ENCODE measurements around the gene FOXK1.
A peak's percentile ranks its signal among the peaks of the same experiment; 100 is the strongest.
"Not testable (repeated sequence)": the region's sequence is repeated elsewhere in the genome, so short reads cannot be mapped to it uniquely, and the experiment has no call there.

FOXK1 gene

GRCh38 chr7:4667776-4668509 lies 14.2 kb upstream of the FOXK1 start:
- DNase-seq, result no peak

- DNase-seq, result no peak
These were observed 13.6 kb upstream of the FOXK1 start for GRCh38 chr7:4668510-4668847.

- no peak for DNase-seq
These were observed 11.3 kb upstream of the FOXK1 start for GRCh38 chr7:4670791-4671190.

- no peak for DNase-seq
These were observed 6.2 kb upstream of the FOXK1 start for GRCh38 chr7:4675771-4676367.

GRCh38 chr7:4677518-4677917 lies 4.6 kb upstream of the FOXK1 start:
- not testable (repeated sequence) for DNase-seq

GRCh38 chr7:4681218-4681851 lies 760 bp upstream of the FOXK1 start:
- DNase-seq, result peak; percentile 15

- peak; percentile 43 for DNase-seq
These were observed 537 bp downstream of the FOXK1 start for GRCh38 chr7:4682621-4683042.

GRCh38 chr7:4683043-4683883 lies 1.2 kb downstream of the FOXK1 start:
- DNase-seq, result peak; percentile 20

- DNase-seq, result peak; percentile 46
These were observed 1.9 kb downstream of the FOXK1 start for GRCh38 chr7:4683884-4684565.

- DNase-seq, result no peak
These were observed 2.8 kb downstream of the FOXK1 start for GRCh38 chr7:4684846-4685245.

- DNase-seq, result not testable (repeated sequence)
These were observed 3.6 kb downstream of the FOXK1 start for GRCh38 chr7:4685676-4686075.

- DNase-seq, result no peak
These were observed 5.9 kb downstream of the FOXK1 start for GRCh38 chr7:4687956-4688355.

- no peak for DNase-seq
These were observed 7.1 kb downstream of the FOXK1 start for GRCh38 chr7:4689151-4689550.

GRCh38 chr7:4689668-4690067 lies 7.6 kb downstream of the FOXK1 start:
- DNase-seq, result no peak

- DNase-seq, result no peak
These were observed 9.1 kb downstream of the FOXK1 start for GRCh38 chr7:4690953-4691856.

GRCh38 chr7:4692055-4692454 lies 10.0 kb downstream of the FOXK1 start:
- no peak for DNase-seq

GRCh38 chr7:4692622-4693021 lies 10.5 kb downstream of the FOXK1 start:
- DNase-seq, result not testable (repeated sequence)

GRCh38 chr7:4693152-4693551 lies 11.1 kb downstream of the FOXK1 start:
- DNase-seq, result no peak

GRCh38 chr7:4693749-4694148 lies 11.7 kb downstream of the FOXK1 start:
- DNase-seq, result no peak

- no peak for DNase-seq
These were observed 12.2 kb downstream of the FOXK1 start for GRCh38 chr7:4694305-4694704.

GRCh38 chr7:4698707-4699275 lies 16.7 kb downstream of the FOXK1 start:
- no peak for DNase-seq

Measured in activated naive CD4-positive, alpha-beta T cell treated with Interleukin-2 at 50 U/mL for 16 hours (primary cell).